Measurements from ENCODE around the gene COL10A1. TPM values are rescaled to one million over a fixed set of nuclear protein-coding genes. Genes with fewer than 3 reads are reported as not detected.
A peak's percentile ranks its signal among the peaks of the same experiment; 100 is the strongest.

Gene COL10A1
- polyA plus RNA-seq, 1 donor (not counting 4 experiments of a cell fraction or from before 2014, with no cell fraction given), result not detected

- H3K27me3 ChIP-seq (ENCODE audit: control insufficient read depth, extremely low read depth, insufficient read depth, low read length), result no peaks in the 10 kb centered on the region
- H3K4me1 ChIP-seq (ENCODE audit: control insufficient read depth, extremely low read depth, insufficient read depth, low read length), result peaks cover 20% of the 10 kb centered on the region
- H3K27ac ChIP-seq (ENCODE audit: control insufficient read depth, insufficient read depth, low read length), result no peak overlapping the region
- H3K4me2 ChIP-seq (ENCODE audit: control insufficient read depth, extremely low read depth, insufficient read depth, low read depth, low read length), result no peak overlapping the region
- TF ChIP-seq, protein P1, sequence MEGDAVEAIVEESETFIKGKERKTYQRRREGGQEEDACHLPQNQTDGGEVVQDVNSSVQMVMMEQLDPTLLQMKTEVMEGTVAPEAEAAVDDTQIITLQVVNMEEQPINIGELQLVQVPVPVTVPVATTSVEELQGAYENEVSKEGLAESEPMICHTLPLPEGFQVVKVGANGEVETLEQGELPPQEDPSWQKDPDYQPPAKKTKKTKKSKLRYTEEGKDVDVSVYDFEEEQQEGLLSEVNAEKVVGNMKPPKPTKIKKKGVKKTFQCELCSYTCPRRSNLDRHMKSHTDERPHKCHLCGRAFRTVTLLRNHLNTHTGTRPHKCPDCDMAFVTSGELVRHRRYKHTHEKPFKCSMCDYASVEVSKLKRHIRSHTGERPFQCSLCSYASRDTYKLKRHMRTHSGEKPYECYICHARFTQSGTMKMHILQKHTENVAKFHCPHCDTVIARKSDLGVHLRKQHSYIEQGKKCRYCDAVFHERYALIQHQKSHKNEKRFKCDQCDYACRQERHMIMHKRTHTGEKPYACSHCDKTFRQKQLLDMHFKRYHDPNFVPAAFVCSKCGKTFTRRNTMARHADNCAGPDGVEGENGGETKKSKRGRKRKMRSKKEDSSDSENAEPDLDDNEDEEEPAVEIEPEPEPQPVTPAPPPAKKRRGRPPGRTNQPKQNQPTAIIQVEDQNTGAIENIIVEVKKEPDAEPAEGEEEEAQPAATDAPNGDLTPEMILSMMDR (optimal IDR thresholded peaks at IDR 0.05 in 1 of 3, IDR thresholded peaks at IDR 0.05 in 1 of 3, conservative IDR thresholded peaks at IDR 0.05 in 1 of 3; ENCODE audit: extremely low read depth in 1 of 3, insufficient read depth in 2 of 3, low read length in 3 of 3), result no peak
- no peak for TF ChIP-seq EZH2 (IDR thresholded peaks at IDR 0.05; ENCODE audit: low read length)
- FAIRE-seq (no peak), DNase-seq (ENCODE audit: low read depth, low spot score) (no peak)
- dilution Hi-C loops (cut with MboI; ENCODE audit: extremely low pct_ligation_motif_present, low sequenced_read_pairs), result no loop called here
- H3K9me3 ChIP-seq (ENCODE audit: control insufficient read depth, low read depth, low read length), result no peaks in the 10 kb centered on the region
- H3K36me3 ChIP-seq (ENCODE audit: control insufficient read depth in 2 of 2, extremely low read depth in 1 of 2, insufficient read depth in 2 of 2, low read length in 2 of 2), result no peaks in the 10 kb centered on the region
- no peaks in the 10 kb centered on the region for H3K79me2 ChIP-seq (ENCODE audit: control insufficient read depth, insufficient read depth, low read length)
- no peaks in the 10 kb centered on the region for H4K20me1 ChIP-seq (ENCODE audit: control insufficient read depth, extremely low read depth, insufficient read depth, low read length)
- peaks cover 2% of the 10 kb centered on the region for H3K9me1 ChIP-seq (ENCODE audit: control insufficient read depth, extremely low read depth, insufficient read depth, low read length)
- no peak overlapping the region for H3K9ac ChIP-seq (ENCODE audit: control insufficient read depth, extremely low read depth, insufficient read depth, low read length)
- no peak overlapping the region for H2AFZ ChIP-seq (ENCODE audit: control insufficient read depth, low read length)
- H3K4me3 ChIP-seq (ENCODE audit: control insufficient read depth in 2 of 3, extremely low read depth in 1 of 3, insufficient read depth in 2 of 3, low read depth in 1 of 3, low read length in 3 of 3), result no peak overlapping the region
These were observed 53.6 kb downstream of the COL10A1 start for GRCh38 chr6:116072368-116072767.

- Histone ChIP-seq H4K20me1 (ENCODE audit: control insufficient read depth, extremely low read depth, insufficient read depth, low read length) (no peaks in the 10 kb centered on the region), H3K4me2 (ENCODE audit: control insufficient read depth, extremely low read depth, insufficient read depth, low read depth, low read length) (no peak overlapping the region)
These were observed 55.1 kb downstream of the COL10A1 start for GRCh38 chr6:116070616-116071389.

More at GRCh38 chr6:116070616-116071389, 55.1 kb downstream of the COL10A1 start:
- TF ChIP-seq, protein P1 (optimal IDR thresholded peaks at IDR 0.05 in 1 of 3, IDR thresholded peaks at IDR 0.05 in 1 of 3, conservative IDR thresholded peaks at IDR 0.05 in 1 of 3; ENCODE audit: extremely low read depth in 1 of 3, insufficient read depth in 2 of 3, low read length in 3 of 3), result no peak
- TF ChIP-seq EZH2 (IDR thresholded peaks at IDR 0.05; ENCODE audit: low read length), result no peak
- Histone ChIP-seq H3K27me3 (ENCODE audit: control insufficient read depth, extremely low read depth, insufficient read depth, low read length) (no peaks in the 10 kb centered on the region), H3K9me3 (ENCODE audit: control insufficient read depth, low read depth, low read length) (no peaks in the 10 kb centered on the region), H3K9ac (ENCODE audit: control insufficient read depth, extremely low read depth, insufficient read depth, low read length) (no peak overlapping the region), H3K9me1 (ENCODE audit: control insufficient read depth, extremely low read depth, insufficient read depth, low read length) (peaks cover 2% of the 10 kb centered on the region), H2AFZ (ENCODE audit: control insufficient read depth, low read length) (no peak overlapping the region), H3K27ac (ENCODE audit: control insufficient read depth, insufficient read depth, low read length) (no peak overlapping the region), H3K4me1 (ENCODE audit: control insufficient read depth, extremely low read depth, insufficient read depth, low read length) (peaks cover 20% of the 10 kb centered on the region), H3K79me2 (ENCODE audit: control insufficient read depth, insufficient read depth, low read length) (no peaks in the 10 kb centered on the region), H3K4me3 (ENCODE audit: control insufficient read depth in 2 of 3, extremely low read depth in 1 of 3, insufficient read depth in 2 of 3, low read depth in 1 of 3, low read length in 3 of 3) (no peak overlapping the region), H3K36me3 (ENCODE audit: control insufficient read depth in 2 of 2, extremely low read depth in 1 of 2, insufficient read depth in 2 of 2, low read length in 2 of 2) (no peaks in the 10 kb centered on the region)
- peak; percentile 61 for FAIRE-seq
- dilution Hi-C loops (cut with MboI; ENCODE audit: extremely low pct_ligation_motif_present, low sequenced_read_pairs), result no loop called here
- no peak for DNase-seq (ENCODE audit: low read depth, low spot score)
